Measurements from ENCODE around the gene CCNF. TPM values are rescaled to one million over a fixed set of nuclear protein-coding genes. Genes with fewer than 3 reads are reported as not detected.

CCNF gene
- total RNA-seq, 1 experiment from 2014 or later: 52.4 TPM

- H3K4me1 Mint-ChIP-seq (ENCODE audit: low read depth, unreplicated experiment): peaks cover 6% of the 10 kb centered on the region
- H3K4me1 ChIP-seq: 0 out of 2 replicates have a peak, but pooled peaks cover 8% of the 10 kb centered on the region
- H3K36me3 Mint-ChIP-seq (ENCODE audit: insufficient read depth, unreplicated experiment): peaks cover 10% of the 10 kb centered on the region
- CTCF ChIA-PET: interaction anchor here (1.9 kb wide), 1 partner anchor 306 kb away, joined by 11 read pairs; no protein-coding TSS in a partner anchor
- H3K27me3 Mint-ChIP-seq (ENCODE audit: insufficient read depth, unreplicated experiment): no peaks in the 10 kb centered on the region
- no peak for DNase-seq
- H3K9me3 ChIP-seq: no peaks in the 10 kb centered on the region
- H3K36me3 ChIP-seq (ENCODE audit: control insufficient read depth, insufficient read depth, low read length): no peaks in the 10 kb centered on the region
- no TSS peak for BruUV-seq (replicated peaks)
- no peak for TF ChIP-seq CTCF (IDR thresholded peaks at IDR 0.05; ENCODE audit: insufficient read depth in 1 of 2, low read depth in 1 of 2, low read length in 1 of 2, severe bottlenecking in 1 of 2, unreplicated experiment in 1 of 2)
- POLR2A ChIA-PET: no interaction called here
- no peaks in the 10 kb centered on the region for H3K9me3 Mint-ChIP-seq (ENCODE audit: unreplicated experiment)
- no peak overlapping the region for H3K4me3 ChIP-seq (ENCODE audit: low read depth, low read length)
- no peaks in the 10 kb centered on the region for H3K27me3 ChIP-seq (replicated peaks; ENCODE audit: control insufficient read depth, insufficient read depth, low read length)
- no peak overlapping the region for H3K4me3 Mint-ChIP-seq (ENCODE audit: unreplicated experiment)
- no peak overlapping the region for H3K27ac Mint-ChIP-seq (ENCODE audit: unreplicated experiment)
- intact Hi-C loops (cut with micrococcal nuclease; ENCODE audit: unreplicated experiment): loop anchor here (2.0 to 10.0 kb wide), 4 partner anchors 25 to 305 kb away; partner anchors contain the start of genes ABCA3 and TBC1D24
Observed at GRCh38 chr16:2499890-2500429, 70.7 kb downstream of the CCNF start.

- CTCF ChIA-PET: interaction anchor here (0.6 to 1.9 kb wide), 7 partner anchors 20 to 345 kb away, joined by 3 to 14 read pairs (median 6); partner anchors contain the start of genes AMDHD2, TBC1D24, TEDC2 and TRAF7
Observed at GRCh38 chr16:2500430-2500917, 71.2 kb downstream of the CCNF start.

More at GRCh38 chr16:2500430-2500917, 71.2 kb downstream of the CCNF start:
- H3K36me3 Mint-ChIP-seq (ENCODE audit: insufficient read depth, unreplicated experiment): peaks cover 10% of the 10 kb centered on the region
- H3K27me3 Mint-ChIP-seq (ENCODE audit: insufficient read depth, unreplicated experiment): no peaks in the 10 kb centered on the region
- H3K4me1 Mint-ChIP-seq (ENCODE audit: low read depth, unreplicated experiment): peaks cover 6% of the 10 kb centered on the region
- no peak for DNase-seq
- no peaks in the 10 kb centered on the region for H3K36me3 ChIP-seq (ENCODE audit: control insufficient read depth, insufficient read depth, low read length)
- BruUV-seq (replicated peaks): no TSS peak
- H3K27ac Mint-ChIP-seq (ENCODE audit: unreplicated experiment): no peak overlapping the region
- no peaks in the 10 kb centered on the region for H3K27me3 ChIP-seq (replicated peaks; ENCODE audit: control insufficient read depth, insufficient read depth, low read length)
- H3K9me3 Mint-ChIP-seq (ENCODE audit: unreplicated experiment): no peaks in the 10 kb centered on the region
- TF ChIP-seq CTCF (IDR thresholded peaks at IDR 0.05; ENCODE audit: insufficient read depth in 1 of 2, low read depth in 1 of 2, low read length in 1 of 2, severe bottlenecking in 1 of 2, unreplicated experiment in 1 of 2): no peak
- H3K4me3 Mint-ChIP-seq (ENCODE audit: unreplicated experiment): no peak overlapping the region
- H3K4me1 ChIP-seq: 0 out of 2 replicates have a peak, but pooled peaks cover 8% of the 10 kb centered on the region
- H3K4me3 ChIP-seq (ENCODE audit: low read depth, low read length): no peak overlapping the region
- H3K9me3 ChIP-seq: no peaks in the 10 kb centered on the region
- intact Hi-C loops (cut with micrococcal nuclease; ENCODE audit: unreplicated experiment): loop anchor here (2.0 to 10.0 kb wide), 4 partner anchors 26 to 306 kb away; partner anchors contain the start of genes ABCA3 and TBC1D24
- POLR2A ChIA-PET: no interaction called here
